Endothelial cell of umbilical vein (primary cell): ENCODE data around the gene PITPNM1. TPM values are rescaled to one million over a fixed set of nuclear protein-coding genes. Genes with fewer than 3 reads are reported as not detected.

Source experiments
- BruUV-seq: library from RNA; stranded (reverse); fragments of 400-500 nt; replicated peaks from 2 replicates; lab custom pipeline; 2021; lab: Mats Ljungman, UMichigan
- CTCF ChIA-PET: fragments of 300-600, 350-600 bp; sonication (Branson Sonifier 250); formaldehyde crosslinking; loops from one replicate; lab custom pipeline; 2021; ENCODE audit warnings: antibody characterized with exemption, inconsistent platforms; lab: Charles Lee
- POLR2A ChIA-PET: fragments of 300-600, 350-600 bp; sonication (Branson Sonifier 250); formaldehyde crosslinking; loops from one replicate; lab custom pipeline; 2021; ENCODE audit warnings: antibody characterized with exemption, inconsistent platforms; lab: Charles Lee
- DNase-seq: peaks from one replicate; pipeline ENCODE4 v3.0.0-alpha.2; 2011; ENCODE audit warnings: low read depth, low spot score
- FAIRE-seq: peaks from 2 replicates; lab custom pipeline; 2011; peaks lifted over from hg19 to GRCh38; lab: Jason Lieb, UNC
- H2AFZ ChIP-seq: 2 replicates; pipeline ENCODE4 v1.6.0; 2012; ENCODE audit warnings: low read depth, low read length, control low read depth, inconsistent platforms
- H3K27ac ChIP-seq: 2 replicates; pipeline ENCODE4 v1.5.1; 2011; ENCODE audit warnings: low read depth, mild to moderate bottlenecking, control low read depth, low read length, moderate library complexity; ENCODE audit not compliant: insufficient read depth
- H3K27me3 ChIP-seq, 2 experiments: 2 replicates each; pipeline versions ENCODE4 v1.6.0 to v1.6.1; 2011; ENCODE audit warnings: low read length in 2 of 2, mixed read lengths in 1 of 2; ENCODE audit not compliant: control insufficient read depth in 2 of 2, insufficient read depth in 2 of 2
- H3K36me3 ChIP-seq, 2 experiments: 2 replicates in 1 of 2; 3 replicates in 1 of 2; pipeline ENCODE4 v1.5.1; 2011; ENCODE audit warnings: low read length in 2 of 2, mild to moderate bottlenecking in 1 of 2, moderate library complexity in 1 of 2; ENCODE audit not compliant: control insufficient read depth in 2 of 2, insufficient read depth in 2 of 2; ENCODE audit errors: extremely low read depth in 1 of 2
- H3K4me1 ChIP-seq: 3 replicates; pipeline ENCODE4 v1.5.1; 2011; ENCODE audit warnings: mild to moderate bottlenecking, low read length; ENCODE audit not compliant: control insufficient read depth, insufficient read depth; ENCODE audit errors: extremely low read depth
- H3K4me2 ChIP-seq: 2 replicates; pipeline ENCODE4 v1.6.1; 2011; ENCODE audit warnings: low read length, control low read depth, mixed read lengths; ENCODE audit not compliant: insufficient read depth
- H3K4me3 ChIP-seq, 3 experiments: fragments of 200-600 bp in 1 of 3; sonication (generic), shearing (Covaris generic) in 1 of 3; replicated peaks in 1 of 3; 2 replicates each; pipeline ENCODE4 v1.5.1; 2011 to 2016; ENCODE audit warnings: control low read depth in 3 of 3, low read length in 3 of 3, mild to moderate bottlenecking in 2 of 3, inconsistent platforms in 1 of 3, low read depth in 1 of 3, moderate library complexity in 1 of 3; ENCODE audit not compliant: insufficient read depth in 1 of 3
- H3K79me2 ChIP-seq: 2 replicates; pipeline ENCODE4 v1.6.0; 2012; ENCODE audit warnings: low read length, inconsistent platforms; ENCODE audit not compliant: control insufficient read depth, insufficient read depth
- H3K9ac ChIP-seq: replicated peaks from 2 replicates; pipeline ENCODE3; 2011; ENCODE audit warnings: low read length, control low read depth; ENCODE audit not compliant: insufficient read depth; ENCODE audit errors: extremely low read depth
- H3K9me1 ChIP-seq: replicated peaks from 3 replicates; pipeline ENCODE4 v1.6.0; 2011; ENCODE audit warnings: mild to moderate bottlenecking, low read length; ENCODE audit not compliant: control insufficient read depth, insufficient read depth; ENCODE audit errors: extremely low read depth
- H3K9me3 ChIP-seq: replicated peaks from 2 replicates; pipeline ENCODE4 v1.5.1; 2012; ENCODE audit warnings: low read length, inconsistent platforms; ENCODE audit not compliant: control insufficient read depth, insufficient read depth
- H4K20me1 ChIP-seq: replicated peaks from 2 replicates; pipeline ENCODE3; 2011; ENCODE audit warnings: mild to moderate bottlenecking, low read length; ENCODE audit not compliant: control insufficient read depth, insufficient read depth; ENCODE audit errors: extremely low read depth
- CTCF ChIP-seq, 2 donors: IDR thresholded peaks; 1 replicate in 1 of 2; 2 replicates in 1 of 2; pipeline ENCODE4 v1.5.1; 2011; ENCODE audit warnings: low read length in 2 of 2, mild to moderate bottlenecking in 2 of 2, moderate library complexity in 2 of 2, control low read depth in 1 of 2, inconsistent platforms in 1 of 2, low read depth in 1 of 2; ENCODE audit not compliant: insufficient read depth in 1 of 2; ENCODE audit errors: extremely low read depth in 1 of 2
- EZH2 ChIP-seq: IDR thresholded peaks from 2 replicates; pipeline ENCODE4 v1.6.1; 2012; ENCODE audit warnings: borderline replicate concordance, low read depth, mild to moderate bottlenecking, moderate library complexity, low read length, inconsistent platforms; ENCODE audit not compliant: severe bottlenecking
- FOS ChIP-seq: IDR thresholded peaks from 2 replicates; pipeline ENCODE4 v1.6.1; 2011; ENCODE audit warnings: mild to moderate bottlenecking, low read length, moderate library complexity, borderline replicate concordance; ENCODE audit not compliant: insufficient read depth
- GATA2 ChIP-seq: IDR thresholded peaks from 2 replicates; pipeline ENCODE4 v1.7.0; 2011; ENCODE audit warnings: low read depth, mild to moderate bottlenecking, moderate library complexity, mixed read lengths, low read length; ENCODE audit not compliant: insufficient read length, insufficient read depth
- JUN ChIP-seq: IDR thresholded peaks from 2 replicates; pipeline ENCODE4 v1.6.1; 2011; ENCODE audit warnings: borderline replicate concordance, low read depth; ENCODE audit not compliant: insufficient read length, insufficient read depth
- MYC ChIP-seq: IDR thresholded peaks from one replicate; pipeline ENCODE4 v1.6.1; 2011; ENCODE audit warnings: mild to moderate bottlenecking, low read depth, low read length
- POLR2A ChIP-seq: IDR thresholded peaks from 2 replicates; pipeline ENCODE4 v1.6.1; 2012; ENCODE audit warnings: low read depth, mild to moderate bottlenecking, control low read depth, low read length
- POLR2AphosphoS5 ChIP-seq: IDR thresholded peaks from 2 replicates; pipeline ENCODE4 v1.6.1; 2012; ENCODE audit warnings: low read depth, mild to moderate bottlenecking, control low read depth, low read length, moderate library complexity; ENCODE audit not compliant: insufficient read depth
- dilution Hi-C: fragments of 300-500 bp; cut with MboI; formaldehyde crosslinking; loops from one replicate; pipeline ENCODE4 v1.15.0; 2019; ENCODE audit warnings: low sequenced_read_pairs; ENCODE audit not compliant: extremely low pct_ligation_motif_present
- intact Hi-C: fragments of 100-400 bp; cut with micrococcal nuclease; formaldehyde crosslinking; loops from one replicate; pipeline ENCODE4 v1.10.0; 2022
- polyA plus RNA-seq, 4 experiments: library from polyadenylated mRNA; depleted of rRNA in 3 of 4; stranded (reverse) in 3 of 4; unstranded in 1 of 4; fragments of >200 nt; gene quantifications; 2 replicates each; pipeline versions ENCODE4 v1.2.1 to v1.2.3, GENCODE V29; 2011 to 2012; ENCODE audit warnings: missing spikeins in 1 of 4
- total RNA-seq: library from RNA; stranded (reverse); gene quantifications from 2 replicates; pipeline ENCODE4 v1.2.3, GENCODE V29; 2021
- TF ChIP-seq, protein P1 (sequence below): IDR thresholded peaks from 2 replicates; pipeline ENCODE4 v1.6.1; 2011; ENCODE audit not compliant: insufficient read depth, insufficient read length

PITPNM1 gene
- total and polyA plus RNA-seq, 2 donors (not counting 3 experiments of a cell fraction or from before 2014, with no cell fraction given): 16.5 to 26.4 TPM

DNA sequence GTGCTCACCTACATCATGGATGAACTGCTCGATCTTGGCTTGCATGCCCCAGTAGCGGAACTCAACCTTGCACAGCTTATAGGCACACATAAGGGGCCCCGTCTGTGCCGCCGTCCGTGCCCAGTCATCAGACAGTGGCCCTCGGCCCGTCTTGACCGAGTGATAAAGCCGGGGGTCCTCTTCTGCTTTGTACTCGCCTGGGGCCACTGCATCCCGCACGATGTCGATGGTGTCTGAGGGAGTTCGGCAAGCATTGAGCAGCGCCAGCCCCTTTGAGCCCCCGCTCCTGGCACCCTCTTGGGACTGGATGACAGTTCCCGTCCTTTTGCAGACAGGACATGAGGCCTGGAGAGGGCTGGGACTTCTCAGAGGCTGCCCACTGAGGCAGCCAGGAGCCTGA, 3.3 kb downstream of the PITPNM1 start:
- DNase-seq (no peak), FAIRE-seq (no peak)
- Histone ChIP-seq H3K27me3 (no peaks in the 10 kb centered on the region), H3K9me3 (no peaks in the 10 kb centered on the region), H2AFZ (no peak overlapping the region), H3K79me2 (peaks cover 5% of the 10 kb centered on the region), H3K9me1 (no peaks in the 10 kb centered on the region), H3K9ac (no peak overlapping the region), H3K27ac (no peak overlapping the region), H3K36me3 (peaks cover 0 to 4% of the 10 kb centered on the region in 2 experiments), H3K4me3 (no peak overlapping the region), H3K4me2 (no peak overlapping the region), H4K20me1 (no peaks in the 10 kb centered on the region), H3K4me1 (peaks cover 23% of the 10 kb centered on the region)
- TF ChIP-seq, protein P1, sequence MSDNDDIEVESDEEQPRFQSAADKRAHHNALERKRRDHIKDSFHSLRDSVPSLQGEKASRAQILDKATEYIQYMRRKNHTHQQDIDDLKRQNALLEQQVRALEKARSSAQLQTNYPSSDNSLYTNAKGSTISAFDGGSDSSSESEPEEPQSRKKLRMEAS: no peak
- TF ChIP-seq JUN: no peak
- TF ChIP-seq EZH2: no peak
- no peak for TF ChIP-seq POLR2AphosphoS5
- no peak for TF ChIP-seq CTCF (IDR thresholded peaks at IDR 0.05; ENCODE audit: extremely low read depth in 1 of 2, insufficient read depth in 1 of 2, low read depth in 1 of 2, low read length in 2 of 2)
- no peak for TF ChIP-seq GATA2
- no peak for TF ChIP-seq MYC
- TF ChIP-seq FOS: no peak
- no peak for TF ChIP-seq POLR2A
- CTCF ChIA-PET: no interaction called here
- POLR2A ChIA-PET: no interaction called here
- no TSS peak for BruUV-seq
- intact Hi-C loops: loop anchor here (10.0 kb wide), 1 partner anchor 237 kb away; the partner anchor contains the start of gene GRK2
- dilution Hi-C loops: no loop called here
